Measurements from ENCODE around the gene POU6F2. TPM values are rescaled to one million over a fixed set of nuclear protein-coding genes. Genes with fewer than 3 reads are reported as not detected.

Gene POU6F2
- total RNA-seq, 1 donor from 2014 or later: 0.04 TPM

- TF ChIP-seq CTCF (IDR thresholded peaks at IDR 0.05; ENCODE audit: insufficient read depth, low read length, poor library complexity, severe bottlenecking): no peak
- H3K36me3 ChIP-seq (ENCODE audit: control insufficient read depth, insufficient read depth, low read length): no peaks in the 10 kb centered on the region
- no peak for DNase-seq (ENCODE audit: low read depth)
- no peaks in the 10 kb centered on the region for H3K27me3 ChIP-seq (ENCODE audit: control insufficient read depth, insufficient read depth, low read length)
- H3K4me3 ChIP-seq (ENCODE audit: low read depth, low read length): no peak overlapping the region
These were observed 431.2 kb downstream of the POU6F2 start for GRCh38 chr7:39408906-39409305.

- TF ChIP-seq CTCF (IDR thresholded peaks at IDR 0.05; ENCODE audit: insufficient read depth, low read length, poor library complexity, severe bottlenecking): no peak
- Histone ChIP-seq H3K27me3 (ENCODE audit: control insufficient read depth, insufficient read depth, low read length) (no peaks in the 10 kb centered on the region), H3K4me3 (ENCODE audit: low read depth, low read length) (no peak overlapping the region), H3K36me3 (ENCODE audit: control insufficient read depth, insufficient read depth, low read length) (no peaks in the 10 kb centered on the region)
- DNase-seq (ENCODE audit: low read depth): no peak
These were observed 432.9 kb downstream of the POU6F2 start for GRCh38 chr7:39410582-39410981.

- no peaks in the 10 kb centered on the region for H3K27me3 ChIP-seq (ENCODE audit: control insufficient read depth, insufficient read depth, low read length)
- peak overlapping the region; percentile 45 for H3K4me3 ChIP-seq (ENCODE audit: low read depth, low read length)
- DNase-seq (ENCODE audit: low read depth): no peak
- H3K36me3 ChIP-seq (ENCODE audit: control insufficient read depth, insufficient read depth, low read length): no peaks in the 10 kb centered on the region
- TF ChIP-seq CTCF (IDR thresholded peaks at IDR 0.05; ENCODE audit: insufficient read depth, low read length, poor library complexity, severe bottlenecking): no peak
These were observed 436.0 kb downstream of the POU6F2 start for GRCh38 chr7:39413636-39414223.

- peak overlapping the region; percentile 45 for H3K4me3 ChIP-seq (ENCODE audit: low read depth, low read length)
- H3K36me3 ChIP-seq (ENCODE audit: control insufficient read depth, insufficient read depth, low read length): no peaks in the 10 kb centered on the region
- no peaks in the 10 kb centered on the region for H3K27me3 ChIP-seq (ENCODE audit: control insufficient read depth, insufficient read depth, low read length)
- no peak for DNase-seq (ENCODE audit: low read depth)
- TF ChIP-seq CTCF (IDR thresholded peaks at IDR 0.05; ENCODE audit: insufficient read depth, low read length, poor library complexity, severe bottlenecking): peak; percentile 19
These were observed 436.7 kb downstream of the POU6F2 start for GRCh38 chr7:39414224-39415035.

GRCh38 chr7:39415091-39415787 lies 437.5 kb downstream of the POU6F2 start:
- no peaks in the 10 kb centered on the region for H3K27me3 ChIP-seq (ENCODE audit: control insufficient read depth, insufficient read depth, low read length)
- TF ChIP-seq CTCF (IDR thresholded peaks at IDR 0.05; ENCODE audit: insufficient read depth, low read length, poor library complexity, severe bottlenecking): no peak
- DNase-seq (ENCODE audit: low read depth): no peak
- H3K4me3 ChIP-seq (ENCODE audit: low read depth, low read length): no peak overlapping the region
- no peaks in the 10 kb centered on the region for H3K36me3 ChIP-seq (ENCODE audit: control insufficient read depth, insufficient read depth, low read length)
